B cell (primary cell): ENCODE measurements around the gene SETBP1. TPM values are rescaled to one million over a fixed set of nuclear protein-coding genes. Genes with fewer than 3 reads are reported as not detected.

Source experiments
- ATAC-seq: fragments of 200-7000 bp; cut with Tn5 transposase; one replicate; pipeline ENCODE4 v1.10.0; 2021; ENCODE audit warnings: low read depth, mild to moderate bottlenecking, moderate number of reproducible peaks, moderate library complexity
- CTCF ChIA-PET: fragments of 350-600 bp; sonication (Branson Sonifier 250); formaldehyde crosslinking; loops from one replicate; lab custom pipeline; 2021; ENCODE audit warnings: antibody characterized with exemption, inconsistent platforms; lab: Charles Lee
- POLR2A ChIA-PET: fragments of 350-600 bp; sonication (Branson Sonifier 250); formaldehyde crosslinking; loops from one replicate; lab custom pipeline; 2021; ENCODE audit warnings: antibody characterized with exemption; lab: Charles Lee
- DNase-seq: peaks from one replicate; pipeline ENCODE4 v3.0.0; 2013
- H2AFZ ChIP-seq: 2 replicates; pipeline ENCODE4 v1.6.1; 2012; ENCODE audit warnings: mild to moderate bottlenecking, low read depth, low read length; ENCODE audit not compliant: insufficient read depth, poor library complexity, severe bottlenecking
- H3K27ac ChIP-seq, 2 donors: 1 replicate in 1 of 2; 2 replicates in 1 of 2; pipeline ENCODE4 v1.5.1; 2012 to 2013; ENCODE audit warnings: low read length in 2 of 2, mild to moderate bottlenecking in 2 of 2, moderate library complexity in 1 of 2
- H3K27me3 ChIP-seq, 4 experiments: fragments of 200-600 bp in 1 of 4; sonication (generic) in 1 of 4; replicated peaks in 1 of 4; 1 replicate in 2 of 4; 2 replicates in 2 of 4; pipeline versions ENCODE4 v1.6.1 to v1.7.0; 2013 to 2016; ENCODE audit warnings: low read length in 3 of 4, mild to moderate bottlenecking in 2 of 4, mixed read lengths in 1 of 4, moderate library complexity in 1 of 4; ENCODE audit not compliant: insufficient read depth in 4 of 4, control insufficient read depth in 3 of 4; ENCODE audit errors: control extremely low read depth in 1 of 4
- H3K36me3 ChIP-seq, 2 experiments: replicated peaks in 1 of 2; 1 replicate in 1 of 2; 2 replicates in 1 of 2; pipeline versions ENCODE4 v1.6.1 to v1.7.1; 2013; ENCODE audit warnings: low read length in 1 of 2; ENCODE audit not compliant: insufficient read depth in 2 of 2, control insufficient read depth in 1 of 2; ENCODE audit errors: control extremely low read depth in 1 of 2, extremely low read depth in 1 of 2
- H3K4me1 ChIP-seq, 2 donors: fragments of 200-600 bp in 1 of 2; sonication (generic) in 1 of 2; 1 replicate in 1 of 2; 2 replicates in 1 of 2; pipeline versions ENCODE4 v1.5.1 to v1.6.1; 2013 to 2017; ENCODE audit warnings: low read length in 2 of 2; ENCODE audit not compliant: control insufficient read depth in 2 of 2, insufficient read depth in 2 of 2
- H3K4me2 ChIP-seq: replicated peaks from 2 replicates; pipeline ENCODE3; 2012; ENCODE audit warnings: mild to moderate bottlenecking, low read depth, low read length; ENCODE audit not compliant: poor library complexity, severe bottlenecking
- H3K4me3 ChIP-seq, 5 experiments: fragments of 200-600 bp in 1 of 5; sonication (generic) in 1 of 5; 1 replicate in 3 of 5; 2 replicates in 2 of 5; pipeline versions ENCODE4 v1.5.1 to v1.7.0; 2011 to 2016; ENCODE audit warnings: low read length in 4 of 5, mild to moderate bottlenecking in 4 of 5, low read depth in 2 of 5, control low read depth in 1 of 5, moderate library complexity in 1 of 5; ENCODE audit not compliant: insufficient read depth in 1 of 5; ENCODE audit errors: control extremely low read depth in 1 of 5, extremely low read depth in 1 of 5
- H3K79me2 ChIP-seq: fragments of 200-600 bp; sonication (generic); one replicate; pipeline ENCODE4 v1.6.0; 2016; ENCODE audit warnings: low read length; ENCODE audit not compliant: control insufficient read depth, insufficient read depth
- H3K9ac ChIP-seq: fragments of 200-600 bp; sonication (generic); 2 replicates; pipeline ENCODE4 v1.6.1; 2017; ENCODE audit warnings: mild to moderate bottlenecking, low read length, moderate library complexity
- H3K9me3 ChIP-seq, 3 donors: one replicate each; pipeline versions ENCODE4 v1.6.1 to v1.7.1; 2013; ENCODE audit warnings: low read length in 2 of 3; ENCODE audit not compliant: control insufficient read depth in 2 of 3, insufficient read depth in 1 of 3; ENCODE audit errors: control extremely low read depth in 1 of 3
- H4K20me1 ChIP-seq: 2 replicates; pipeline ENCODE4 v1.6.0; 2012; ENCODE audit warnings: mild to moderate bottlenecking, low read length; ENCODE audit not compliant: insufficient read depth, control insufficient read depth, poor library complexity, severe bottlenecking
- H3K27ac Mint-ChIP-seq: one replicate; pipeline ENCODE4 v1.8.0; 2021; ENCODE audit warnings: mixed read lengths
- H3K27me3 Mint-ChIP-seq: one replicate; pipeline ENCODE4 v1.8.0; 2021; ENCODE audit warnings: mixed read lengths
- H3K4me1 Mint-ChIP-seq: one replicate; pipeline ENCODE4 v1.8.0; 2021; ENCODE audit warnings: mixed read lengths
- H3K4me3 Mint-ChIP-seq: one replicate; pipeline ENCODE4 v1.8.0; 2021; ENCODE audit warnings: mixed read lengths
- H3K9me3 Mint-ChIP-seq: one replicate; pipeline ENCODE4 v1.8.0; 2022; ENCODE audit warnings: mixed read lengths; ENCODE audit not compliant: insufficient read depth
- CTCF ChIP-seq: fragments of 200-600 bp; IDR thresholded peaks from one replicate; pipeline ENCODE4 v1.8.0; 2022; ENCODE audit warnings: antibody characterized with exemption, mild to moderate bottlenecking
- EZH2 ChIP-seq: IDR thresholded peaks from 2 replicates; pipeline ENCODE4 v1.6.1; 2012; ENCODE audit warnings: borderline replicate concordance, low read depth, mild to moderate bottlenecking, moderate library complexity, low read length; ENCODE audit not compliant: insufficient read depth, poor library complexity, severe bottlenecking
- WGBS: methylation state at CpG from one replicate; pipeline ENCODE4 v1.1.5; 2013; ENCODE audit warnings: missing lambda C conversion rate; ENCODE audit not compliant: insufficient coverage; 5-methylcytosine and 5-hydroxymethylcytosine counted together
- intact Hi-C: fragments of 100-400 bp; cut with micrococcal nuclease; formaldehyde crosslinking; loops from one replicate; pipeline ENCODE4 v1.10.0; 2022
- polyA plus RNA-seq: library from polyadenylated mRNA; depleted of rRNA; stranded (reverse); fragments of >200 nt; gene quantifications from 2 replicates; pipeline ENCODE4 v1.2.3, GENCODE V29; 2012
- total RNA-seq, 2 donors: library from RNA; stranded (reverse); fragments of 120-200 nt in 1 of 2; gene quantifications; 1 replicate in 1 of 2; 2 replicates in 1 of 2; pipeline versions ENCODE4 v1.2.3 to v1.2.4, GENCODE V29; 2013 to 2022

SETBP1 gene
- total and polyA plus RNA-seq, 2 donors (not counting 1 experiment from before 2014, with no cell fraction given), result 15.1 to 129 TPM

- H4K20me1 ChIP-seq, result no peaks in the 10 kb centered on the region
- intact Hi-C loops, result no loop called here
- Mint-ChIP-seq H3K27ac (peak overlapping the region; percentile 90), H3K4me1 (peaks cover 93% of the 10 kb centered on the region), H3K4me3 (peak overlapping the region; percentile 4), H3K9me3 (no peaks in the 10 kb centered on the region), H3K27me3 (no peaks in the 10 kb centered on the region)
- H3K4me1 ChIP-seq, result peaks cover 83 to 85% of the 10 kb centered on the region in 2 donors
- DNase-seq, result no peak
- no peak overlapping the region for H3K4me3 ChIP-seq
- ATAC-seq, result no peak
- peaks cover 66% of the 10 kb centered on the region for H3K79me2 ChIP-seq
- peak overlapping the region; percentile 87 to 94 for H3K27ac ChIP-seq
- no peak overlapping the region for H2AFZ ChIP-seq
- WGBS, result 100% methylated on average over 2 of the region's 8 CpGs
- peak overlapping the region; percentile 8 for H3K4me2 ChIP-seq
- no peaks in the 10 kb centered on the region for H3K27me3 ChIP-seq
- ChIA-PET CTCF (interaction anchor here (1.2 kb wide), 1 partner anchor 83 kb away, joined by 3 read pairs; the partner anchor contains the start of gene SETBP1), POLR2A (no interaction called here)
- no peak overlapping the region for H3K9ac ChIP-seq
- TF ChIP-seq EZH2 (no peak), CTCF (no peak)
- peaks cover 0 to 6% (median 0%) of the 10 kb centered on the region in 3 donors for H3K9me3 ChIP-seq
- H3K36me3 ChIP-seq, result no peaks in the 10 kb centered on the region
These were observed 82.6 kb downstream of the SETBP1 start for GRCh38 chr18:44763327-44763726.

DNA sequence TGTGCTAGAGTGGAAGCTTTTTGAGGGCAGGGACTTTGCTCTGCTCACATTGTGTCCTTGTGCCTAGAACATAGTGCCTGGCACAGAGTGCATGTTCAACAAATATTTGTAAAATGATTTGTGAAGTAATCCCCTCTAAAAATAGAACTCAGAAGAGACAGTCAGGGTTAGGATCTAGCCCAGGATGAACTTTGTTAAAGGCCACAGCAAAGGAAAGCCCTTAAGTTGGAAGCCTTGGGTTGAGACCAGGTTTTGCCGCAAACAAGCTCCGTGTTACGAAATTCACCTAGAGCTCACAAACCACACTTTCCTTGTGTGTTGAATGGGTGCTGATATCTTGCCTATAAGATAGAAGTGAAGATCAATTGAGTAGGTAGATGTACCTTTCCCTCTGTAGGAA is 84.2 kb downstream of the SETBP1 start:
- no CpG with 5 or more reads among the region's 3 CpGs for WGBS
- H3K4me1 Mint-ChIP-seq, result peaks cover 93% of the 10 kb centered on the region

More for the DNA sequence above, 84.2 kb downstream of the SETBP1 start:
- H3K27me3 Mint-ChIP-seq, result no peaks in the 10 kb centered on the region
- no peak overlapping the region for H3K9ac ChIP-seq
- peak overlapping the region; percentile 90 for H3K27ac Mint-ChIP-seq
- no peak overlapping the region for H2AFZ ChIP-seq
- peaks cover 85% of the 10 kb centered on the region in 2 donors for H3K4me1 ChIP-seq
- H3K9me3 Mint-ChIP-seq, result no peaks in the 10 kb centered on the region
- intact Hi-C loops, result no loop called here
- no peak for DNase-seq
- no peaks in the 10 kb centered on the region for H3K27me3 ChIP-seq
- peak overlapping the region; percentile 0 to 87 for H3K27ac ChIP-seq
- H3K4me2 ChIP-seq, result peak overlapping the region; percentile 24
- no peak for ATAC-seq
- peaks cover 0 to 3% (median 0%) of the 10 kb centered on the region in 3 donors for H3K9me3 ChIP-seq
- H4K20me1 ChIP-seq, result no peaks in the 10 kb centered on the region
- TF ChIP-seq EZH2 (no peak), CTCF (no peak)
- ChIA-PET CTCF (interaction anchor here (0.7 to 0.8 kb wide), 2 partner anchors 12 to 448 kb away, joined by 3 read pairs; no protein-coding TSS in a partner anchor), POLR2A (interaction anchor here (0.7 kb wide), 1 partner anchor 82 kb away, joined by 3 read pairs; no protein-coding TSS in a partner anchor)
- H3K79me2 ChIP-seq, result peaks cover 82% of the 10 kb centered on the region
- H3K4me3 Mint-ChIP-seq, result peak overlapping the region; percentile 17
- H3K36me3 ChIP-seq, result peaks cover 0 to 4% of the 10 kb centered on the region in 2 experiments
- H3K4me3 ChIP-seq, result no peak overlapping the region
